BLaER1 treated with 17β-estradiol and CSF1 and Interleukin-3, amounts not matched to agents 10 nM and 100 nM (cell line): ENCODE data around the gene HOXA5.

Experiments used
- H3K27ac ChIP-seq, 11 experiments: shearing (Covaris generic); formaldehyde crosslinking; 2 replicates each; pipeline ENCODE4 v1.8.1; 2022
- H3K27me3 ChIP-seq, 11 experiments: shearing (Covaris generic); formaldehyde crosslinking; 2 replicates each; pipeline ENCODE4 v1.8.1; 2022
- H3K36me3 ChIP-seq, 11 experiments: shearing (Covaris generic); formaldehyde crosslinking; 2 replicates each; pipeline ENCODE4 v1.8.1; 2022
- H3K4me1 ChIP-seq, 10 experiments: shearing (Covaris generic); formaldehyde crosslinking; 2 replicates each; pipeline ENCODE4 v1.8.1; 2022
- H3K4me2 ChIP-seq, 11 experiments: shearing (Covaris generic); formaldehyde crosslinking; 2 replicates each; pipeline ENCODE4 v1.8.1; 2022
- H3K4me3 ChIP-seq, 10 experiments: shearing (Covaris generic); formaldehyde crosslinking; 2 replicates each; pipeline ENCODE4 v1.8.1; 2022
- H3K9ac ChIP-seq, 11 experiments: shearing (Covaris generic); formaldehyde crosslinking; 2 replicates each; pipeline ENCODE4 v1.8.1; 2022
- H3K9me3 ChIP-seq, 11 experiments: shearing (Covaris generic); formaldehyde crosslinking; replicated peaks in 1 of 11; 2 replicates each; pipeline ENCODE4 v1.8.1; 2022
- H4K20me1 ChIP-seq, 11 experiments: shearing (Covaris generic); formaldehyde crosslinking; 2 replicates each; pipeline ENCODE4 v1.8.1; 2022
- Cebpa-rat ChIP-seq, 11 experiments: shearing (Covaris generic); IDR thresholded peaks; 2 replicates each; pipeline ENCODE4 v1.8.1; 2022

Gene HOXA5

GRCh38 chr7:27131390-27131819 lies 12.1 kb downstream of the HOXA5 start:
- no peak overlapping the region for H3K27ac ChIP-seq
- peaks cover 12 to 25% (median 19%) of the 10 kb centered on the region in 10 experiments for H3K4me1 ChIP-seq
- no peak for TF ChIP-seq Cebpa-rat (IDR thresholded peaks at IDR 0.05)
- H3K9ac ChIP-seq = no peak overlapping the region
- peaks cover 0 to 9% (median 5%) of the 10 kb centered on the region in 11 experiments; a peak in 11 of 22 replicates for H3K27me3 ChIP-seq
- H3K4me2 ChIP-seq = no peak overlapping the region
- H3K9me3 ChIP-seq = peaks cover 21 to 43% (median 31%) of the 10 kb centered on the region in 11 experiments
- H3K36me3 ChIP-seq = no peaks in the 10 kb centered on the region; a peak in 1 of 22 replicates
- no peak overlapping the region for H3K4me3 ChIP-seq
- H4K20me1 ChIP-seq = no peaks in the 10 kb centered on the region

GRCh38 chr7:27130540-27131389 lies 12.7 kb downstream of the HOXA5 start, which contains the start of gene HOXA4:
Gene HOXA4, minus strand, starts transcription at chr7:27130757. Its CDS starts 24 bp downstream, at chr7:27130733.
- Histone ChIP-seq H3K27ac (no peak within 1 kb of the TSS), H3K27me3 (peaks cover 0 to 2% (median 0%) of the 10 kb centered on the region in 11 experiments; a peak in 3 of 22 replicates), H4K20me1 (no peaks in the 10 kb centered on the region), H3K4me2 (no peak within 1 kb of the TSS), H3K4me1 (peaks cover 8 to 18% (median 14%) of the 10 kb centered on the region in 10 experiments), H3K36me3 (no peaks in the 10 kb centered on the region; a peak in 1 of 22 replicates), H3K4me3 (no peak within 1 kb of the TSS), H3K9ac (no peak within 1 kb of the TSS), H3K9me3 (peaks cover 21 to 41% (median 27%) of the 10 kb centered on the region in 11 experiments)
- TF ChIP-seq Cebpa-rat (IDR thresholded peaks at IDR 0.05) = no peak

- no peak overlapping the region for H3K9ac ChIP-seq
- H4K20me1 ChIP-seq = no peaks in the 10 kb centered on the region
Observed at GRCh38 chr7:27129729-27130539, 13.5 kb downstream of the HOXA5 start.

GRCh38 chr7:27128776-27129728 lies 14.4 kb downstream of the HOXA5 start:
- Histone ChIP-seq H3K4me3 (no peak overlapping the region), H3K27me3 (no peaks in the 10 kb centered on the region; a peak in 1 of 22 replicates)
- no peak for TF ChIP-seq Cebpa-rat (IDR thresholded peaks at IDR 0.05)

More at GRCh38 chr7:27129729-27130539, 13.5 kb downstream of the HOXA5 start:
- peaks cover 21 to 41% (median 26%) of the 10 kb centered on the region in 11 experiments for H3K9me3 ChIP-seq
- no peak overlapping the region for H3K4me3 ChIP-seq
- H3K4me1 ChIP-seq = peaks cover 0 to 10% (median 6%) of the 10 kb centered on the region in 10 experiments; a peak in 15 of 20 replicates
- H3K36me3 ChIP-seq = no peaks in the 10 kb centered on the region; a peak in 1 of 22 replicates
- no peaks in the 10 kb centered on the region; a peak in 1 of 22 replicates for H3K27me3 ChIP-seq
- no peak overlapping the region for H3K4me2 ChIP-seq
- no peak overlapping the region for H3K27ac ChIP-seq
- no peak for TF ChIP-seq Cebpa-rat (IDR thresholded peaks at IDR 0.05)

GRCh38 chr7:27128034-27128433 lies 15.4 kb downstream of the HOXA5 start:
- Histone ChIP-seq H3K4me3 (no peak overlapping the region), H3K4me1 (no peaks in the 10 kb centered on the region), H3K9ac (no peak overlapping the region), H3K36me3 (no peaks in the 10 kb centered on the region; a peak in 1 of 22 replicates), H3K9me3 (peaks cover 21 to 45% (median 37%) of the 10 kb centered on the region in 11 experiments), H3K27me3 (no peaks in the 10 kb centered on the region; a peak in 1 of 22 replicates), H3K4me2 (no peak overlapping the region), H4K20me1 (no peaks in the 10 kb centered on the region), H3K27ac (no peak overlapping the region)
- no peak for TF ChIP-seq Cebpa-rat (IDR thresholded peaks at IDR 0.05)

More at GRCh38 chr7:27128776-27129728, 14.4 kb downstream of the HOXA5 start:
- no peaks in the 10 kb centered on the region for H4K20me1 ChIP-seq
- H3K4me1 ChIP-seq = peaks cover 0 to 1% (median 0%) of the 10 kb centered on the region in 10 experiments; a peak in 2 of 20 replicates
- H3K4me2 ChIP-seq = no peak overlapping the region
- H3K9me3 ChIP-seq = peaks cover 21 to 44% (median 30%) of the 10 kb centered on the region in 11 experiments
- H3K27ac ChIP-seq = no peak overlapping the region
- no peaks in the 10 kb centered on the region; a peak in 1 of 22 replicates for H3K36me3 ChIP-seq
- no peak overlapping the region for H3K9ac ChIP-seq

- TF ChIP-seq Cebpa-rat (IDR thresholded peaks at IDR 0.05) = no peak
- Histone ChIP-seq H4K20me1 (no peaks in the 10 kb centered on the region), H3K4me1 (no peaks in the 10 kb centered on the region)
Observed at GRCh38 chr7:27126596-27127327, 16.7 kb downstream of the HOXA5 start.

GRCh38 chr7:27125986-27126394 lies 17.5 kb downstream of the HOXA5 start:
- H3K9ac ChIP-seq = no peak overlapping the region
- H3K9me3 ChIP-seq = peaks cover 19 to 43% (median 32%) of the 10 kb centered on the region in 11 experiments
- H3K27ac ChIP-seq = no peak overlapping the region
- no peaks in the 10 kb centered on the region; a peak in 1 of 22 replicates for H3K27me3 ChIP-seq
- no peaks in the 10 kb centered on the region for H3K4me1 ChIP-seq
- H3K36me3 ChIP-seq = no peaks in the 10 kb centered on the region; a peak in 1 of 22 replicates
- H4K20me1 ChIP-seq = no peaks in the 10 kb centered on the region
- no peak overlapping the region for H3K4me2 ChIP-seq
- no peak for TF ChIP-seq Cebpa-rat (IDR thresholded peaks at IDR 0.05)
- H3K4me3 ChIP-seq = no peak overlapping the region

More at GRCh38 chr7:27126596-27127327, 16.7 kb downstream of the HOXA5 start:
- H3K9ac ChIP-seq = no peak overlapping the region
- no peak overlapping the region for H3K4me2 ChIP-seq
- no peak overlapping the region for H3K4me3 ChIP-seq
- no peaks in the 10 kb centered on the region; a peak in 1 of 22 replicates for H3K36me3 ChIP-seq
- H3K9me3 ChIP-seq = peaks cover 21 to 46% (median 38%) of the 10 kb centered on the region in 11 experiments
- no peak overlapping the region for H3K27ac ChIP-seq
- no peaks in the 10 kb centered on the region; a peak in 1 of 22 replicates for H3K27me3 ChIP-seq
